IMR-90 (cell line): ENCODE data around the gene EPHA2. TPM values are rescaled to one million over a fixed set of nuclear protein-coding genes. Genes with fewer than 3 reads are reported as not detected.

ENCODE experiments used
- ATAC-seq: fragments of 200-7000 bp; cut with Tn5 transposase; 2 replicates; pipeline ENCODE4 v1.9.1; 2020; ENCODE audit warnings: low read depth, mild to moderate bottlenecking, moderate library complexity
- BruUV-seq: library from RNA; stranded (reverse); fragments of 400-500 nt; replicated peaks from 2 replicates; lab custom pipeline; 2021; lab: Mats Ljungman, UMichigan
- CTCF ChIA-PET: fragments of 300-600 bp; formaldehyde crosslinking; extraction: SDS; loops from one replicate; lab custom pipeline; 2021; ENCODE audit warnings: antibody characterized with exemption; lab: Yijun Ruan, JAX
- POLR2A ChIA-PET: fragments of 300-600 bp; sonication (Branson Sonifier 250); formaldehyde crosslinking; loops from one replicate; lab custom pipeline; 2022; ENCODE audit warnings: antibody characterized with exemption; ENCODE audit not compliant: unreplicated experiment; lab: Charles Lee
- DNase-seq: peaks from one replicate; pipeline ENCODE4 v3.0.0; 2013
- H2AFZ ChIP-seq: replicated peaks from 2 replicates; pipeline ENCODE3; 2013; ENCODE audit warnings: low read length, mild to moderate bottlenecking; ENCODE audit not compliant: poor library complexity
- H2AK5ac ChIP-seq: 2 replicates; pipeline ENCODE4 v1.6.1; 2013; ENCODE audit warnings: low read depth, low read length, inconsistent platforms
- H2AK9ac ChIP-seq: replicated peaks from 2 replicates; pipeline ENCODE3; 2013; ENCODE audit warnings: mild to moderate bottlenecking, low read depth, low read length, moderate library complexity; ENCODE audit not compliant: poor library complexity
- H2BK120ac ChIP-seq: 2 replicates; pipeline ENCODE4 v1.6.1; 2013; ENCODE audit warnings: low read depth, low read length, inconsistent platforms
- H2BK15ac ChIP-seq: 3 replicates; pipeline ENCODE4 v1.6.1; 2013; ENCODE audit warnings: low read depth, low read length, inconsistent platforms
- H2BK20ac ChIP-seq: 2 replicates; pipeline ENCODE4 v1.6.1; 2013; ENCODE audit warnings: low read depth, mild to moderate bottlenecking, inconsistent platforms, low read length, moderate library complexity
- H2BK5ac ChIP-seq: 2 replicates; pipeline ENCODE4 v1.6.1; 2013; ENCODE audit warnings: mild to moderate bottlenecking, low read depth, low read length, inconsistent platforms; ENCODE audit not compliant: poor library complexity, severe bottlenecking
- H3K14ac ChIP-seq: replicated peaks from 2 replicates; pipeline ENCODE4 v1.6.1; 2013; ENCODE audit warnings: low read depth, low read length, inconsistent platforms
- H3K18ac ChIP-seq: 2 replicates; pipeline ENCODE4 v1.6.1; 2013; ENCODE audit warnings: low read depth, low read length, control low read depth
- H3K23ac ChIP-seq: 2 replicates; pipeline ENCODE4 v1.6.1; 2013; ENCODE audit warnings: low read depth, low read length, inconsistent platforms
- H3K27ac ChIP-seq: 2 replicates; pipeline ENCODE4 v1.5.1; 2013; ENCODE audit warnings: mild to moderate bottlenecking, control low read depth, low read length; ENCODE audit not compliant: insufficient read depth
- H3K27me3 ChIP-seq: 2 replicates; pipeline ENCODE4 v1.6.1; 2013; ENCODE audit warnings: low read length; ENCODE audit not compliant: control insufficient read depth, insufficient read depth
- H3K36me3 ChIP-seq: 2 replicates; pipeline ENCODE4 v1.6.1; 2013; ENCODE audit warnings: low read length, mixed read lengths; ENCODE audit not compliant: control insufficient read depth, insufficient read depth
- H3K4ac ChIP-seq: 2 replicates; pipeline ENCODE4 v1.6.1; 2013; ENCODE audit warnings: low read depth, low read length, inconsistent platforms
- H3K4me1 ChIP-seq: 2 replicates; pipeline ENCODE4 v1.6.1; 2013; ENCODE audit warnings: low read length, mixed read lengths; ENCODE audit not compliant: control insufficient read depth, insufficient read depth
- H3K4me2 ChIP-seq: 2 replicates; pipeline ENCODE4 v1.6.1; 2013; ENCODE audit warnings: low read depth, mild to moderate bottlenecking, control low read depth, low read length, moderate library complexity
- H3K4me3 ChIP-seq: 2 replicates; pipeline ENCODE4 v1.5.1; 2013; ENCODE audit warnings: low read depth, mild to moderate bottlenecking, control low read depth, low read length, moderate library complexity; ENCODE audit not compliant: insufficient read depth
- H3K56ac ChIP-seq: 2 replicates; pipeline ENCODE4 v1.6.1; 2013; ENCODE audit warnings: low read length, inconsistent platforms; ENCODE audit not compliant: insufficient read depth; ENCODE audit errors: extremely low read depth
- H3K79me1 ChIP-seq, 2 experiments: 2 replicates each; pipeline ENCODE4 v1.6.1; 2013; ENCODE audit warnings: low read length in 2 of 2, inconsistent platforms in 1 of 2, low read depth in 1 of 2
- H3K9ac ChIP-seq: 2 replicates; pipeline ENCODE4 v1.6.1; 2013; ENCODE audit warnings: low read depth, low read length, control low read depth
- H3K9me1 ChIP-seq: 2 replicates; pipeline ENCODE4 v1.6.1; 2013; ENCODE audit warnings: low read length, inconsistent platforms; ENCODE audit not compliant: insufficient read depth
- H3K9me3 ChIP-seq: 2 replicates; pipeline ENCODE4 v1.6.1; 2013; ENCODE audit warnings: low read length; ENCODE audit not compliant: control insufficient read depth, insufficient read depth
- H4K20me1 ChIP-seq: 2 replicates; pipeline ENCODE4 v1.6.1; 2013; ENCODE audit warnings: low read length, inconsistent platforms; ENCODE audit not compliant: insufficient read depth
- H4K5ac ChIP-seq: 2 replicates; pipeline ENCODE4 v1.6.1; 2013; ENCODE audit warnings: mild to moderate bottlenecking, low read depth, low read length, control low read depth
- H4K8ac ChIP-seq, 2 experiments: 2 replicates each; pipeline ENCODE4 v1.6.1; 2013; ENCODE audit warnings: low read depth in 2 of 2, low read length in 2 of 2, control low read depth in 1 of 2, inconsistent platforms in 1 of 2
- H4K91ac ChIP-seq: 2 replicates; pipeline ENCODE4 v1.6.1; 2013; ENCODE audit warnings: low read depth, low read length, inconsistent platforms; ENCODE audit not compliant: insufficient read depth
- CHD1 ChIP-seq: IDR thresholded peaks from 2 replicates; pipeline ENCODE4 v1.6.1; 2012; ENCODE audit warnings: low read depth, low read length, improper control_type of control experiment
- CTCF ChIP-seq: conservative IDR thresholded peaks from 2 replicates; pipeline ENCODE4 v1.5.1; 2012; ENCODE audit warnings: mild to moderate bottlenecking, low read depth, low read length, improper control_type of control experiment
- WGBS, 2 experiments: methylation state at CpG; one replicate each; pipeline versions ENCODE4 v1.1.5 to v1.1.7; 2013; ENCODE audit warnings: missing lambda C conversion rate in 2 of 2; ENCODE audit not compliant: insufficient read length in 1 of 2; ENCODE audit errors: extremely low coverage in 2 of 2; 5-methylcytosine and 5-hydroxymethylcytosine counted together
- dilution Hi-C: fragments of 300-500 bp; cut with HindIII; formaldehyde crosslinking; loops from one replicate; pipeline ENCODE4 v1.14.3; 2018; ENCODE audit warnings: low sequenced_read_pairs; ENCODE audit not compliant: unreplicated experiment
- in situ Hi-C: fragments of 300-500 bp; cut with MboI; formaldehyde crosslinking; loops from 3 replicates; pipeline ENCODE4 v1.14.3; 2019; ENCODE audit warnings: low sequenced_read_pairs, inconsistent platforms, mixed read lengths
- intact Hi-C: fragments of 100-400 bp; cut with micrococcal nuclease; formaldehyde crosslinking; loops from 2 replicates; pipeline ENCODE4 v1.10.0; 2022
- polyA plus RNA-seq, 3 experiments: library from polyadenylated mRNA; depleted of rRNA; stranded (reverse); fragments of >200 nt; gene quantifications; 2 replicates each; pipeline ENCODE4 v1.2.3, GENCODE V29; 2012; ENCODE audit warnings: low replicate concordance in 1 of 3
- total RNA-seq: library from RNA; depleted of rRNA; stranded (reverse); fragments of >200 nt; gene quantifications from 2 replicates; pipeline ENCODE4 v1.2.3, GENCODE V29; 2012

EPHA2 gene
- total and polyA plus RNA-seq, 2 of the 4 experiments (the other 2 are of a cell fraction) = 24.0 to 72.6 TPM

- TF ChIP-seq CTCF (no peak), CHD1 (no peak)
Observed at GRCh38 chr1:16114527-16115467, 41.1 kb downstream of the EPHA2 start.

More at GRCh38 chr1:16114527-16115467, 41.1 kb downstream of the EPHA2 start:
- dilution Hi-C loops = no loop called here
- Histone ChIP-seq H3K23ac (no peak overlapping the region), H2BK20ac (no peak overlapping the region), H2AK9ac (peak overlapping the region; percentile 42), H2BK15ac (no peak overlapping the region), H2AK5ac (peak overlapping the region; percentile 63; the same call in 1 of the 2 replicates), H2BK5ac (no peak overlapping the region), H3K18ac (no peak overlapping the region), H3K4ac (no peak overlapping the region), H4K91ac (no peak overlapping the region), H3K4me2 (no peak overlapping the region), H3K27me3 (no peaks in the 10 kb centered on the region), H3K56ac (no peak overlapping the region), H3K4me3 (no peak overlapping the region), H3K27ac (no peak overlapping the region), H3K79me1 (no peaks in the 10 kb centered on the region; a peak in 1 of 4 replicates), H3K36me3 (no peaks in the 10 kb centered on the region), H3K4me1 (peaks cover 18% of the 10 kb centered on the region), H4K20me1 (no peaks in the 10 kb centered on the region), H3K14ac (no peak overlapping the region), H3K9ac (no peak overlapping the region), H3K9me3 (no peaks in the 10 kb centered on the region), H4K5ac (no peak overlapping the region), H2BK120ac (no peak overlapping the region), H3K9me1 (no peaks in the 10 kb centered on the region), H2AFZ (peak overlapping the region; percentile 21), H4K8ac (no peak overlapping the region)
- ATAC-seq = no peak
- intact Hi-C loops = no loop called here
- in situ Hi-C loops = no loop called here
- WGBS, 2 experiments = 80% methylated on average over 2 of the region's 23 CpGs; no CpG with 5 or more reads in 1 of the 2 experiments
- ChIA-PET CTCF (no interaction called here), POLR2A (no interaction called here)
- no peak for DNase-seq
- no TSS peak for BruUV-seq
